HepG2 (cell line): ENCODE measurements around the gene JTB. TPM values are rescaled to one million over a fixed set of nuclear protein-coding genes. Genes with fewer than 3 reads are reported as not detected.
A peak's percentile ranks its signal among the peaks of the same experiment; 100 is the strongest.

ENCODE experiments used
- ELF3 ChIP-seq: IDR thresholded peaks from 2 replicates; pipeline ENCODE4 v1.6.1; 2016; ENCODE audit warnings: missing genetic modification reagents, missing compliant biosample characterization
- PRMT3 ChIP-seq: sonication (generic); formaldehyde crosslinking; IDR thresholded peaks from 2 replicates; pipeline ENCODE4 v1.8.1; 2022; ENCODE audit warnings: low read depth, mild to moderate bottlenecking, moderate library complexity, missing genetic modification reagents, borderline replicate concordance
- SRSF9 ChIP-seq: fragments of 200-400 bp; formaldehyde crosslinking; IDR thresholded peaks from 2 replicates; pipeline ENCODE4 v1.6.1; 2018; ENCODE audit warnings: borderline replicate concordance, mild to moderate bottlenecking, low read depth, low read length; ENCODE audit not compliant: insufficient read depth, poor library complexity, severe bottlenecking
- ZBTB1 ChIP-seq: sonication (generic); formaldehyde crosslinking; IDR thresholded peaks from 2 replicates; pipeline ENCODE4 v1.4.0; 2020; ENCODE audit warnings: missing genetic modification reagents, borderline replicate concordance
- ZBTB20 ChIP-seq: sonication (generic); formaldehyde crosslinking; IDR thresholded peaks from 2 replicates; pipeline ENCODE4 v1.8.1; 2023; ENCODE audit warnings: missing genetic modification reagents, low read depth, mild to moderate bottlenecking, borderline replicate concordance
- ZNF180 ChIP-seq: sonication (generic); formaldehyde crosslinking; IDR thresholded peaks from 2 replicates; pipeline ENCODE4 v1.4.0; 2020; ENCODE audit warnings: low read depth, missing genetic modification reagents, borderline replicate concordance
- ZNF329 ChIP-seq: sonication (generic); formaldehyde crosslinking; IDR thresholded peaks from 2 replicates; pipeline ENCODE4 v1.9.0; 2021; ENCODE audit warnings: low read depth, mild to moderate bottlenecking, missing genetic modification reagents
- ZNF549 ChIP-seq: sonication (generic); formaldehyde crosslinking; IDR thresholded peaks from 2 replicates; pipeline ENCODE4 v1.5.0; 2020; ENCODE audit warnings: missing genetic modification reagents
- ZNF556 ChIP-seq: sonication (generic); formaldehyde crosslinking; IDR thresholded peaks from 2 replicates; pipeline ENCODE4 v1.4.0; 2020; ENCODE audit warnings: mild to moderate bottlenecking, missing genetic modification reagents, borderline replicate concordance
- ZNF747 ChIP-seq: sonication (generic); formaldehyde crosslinking; IDR thresholded peaks from 2 replicates; pipeline ENCODE4 v1.8.1; 2023; ENCODE audit warnings: missing genetic modification reagents, mild to moderate bottlenecking, borderline replicate concordance
- ZNF776 ChIP-seq: sonication (generic); formaldehyde crosslinking; IDR thresholded peaks from 2 replicates; pipeline ENCODE4 v1.4.0; 2020; ENCODE audit warnings: mild to moderate bottlenecking, missing genetic modification reagents
- ZNF83 ChIP-seq: sonication (generic); formaldehyde crosslinking; IDR thresholded peaks from 2 replicates; pipeline ENCODE4 v1.4.0; 2020; ENCODE audit warnings: missing genetic modification reagents, mild to moderate bottlenecking, borderline replicate concordance
- polyA plus RNA-seq, 8 experiments: library from polyadenylated mRNA; depleted of rRNA in 3 of 8; stranded (reverse) in 7 of 8; unstranded in 1 of 8; fragments of >200 nt; fragmentation: Illumina TruSeq in 4 of 8; extraction: Trizol in 4 of 8; gene quantifications; 2 replicates each; pipeline versions ENCODE4 v1.2.1 to v1.2.3, GENCODE V29; 2011 to 2016; ENCODE audit warnings: low read depth in 4 of 8, missing spikeins in 1 of 8, mixed read lengths in 1 of 8; ENCODE audit not compliant: insufficient read depth in 1 of 8
- total RNA-seq, 5 experiments: library from RNA; depleted of rRNA; stranded (reverse); fragments of >200 nt; fragmentation: Illumina TruSeq; extraction: Trizol; gene quantifications; 2 replicates each; pipeline ENCODE4 v1.2.3, GENCODE V29; 2016; ENCODE audit warnings: low read depth in 1 of 5
- TF ChIP-seq, protein P1 (sequence below): sonication (generic); formaldehyde crosslinking; IDR thresholded peaks from 2 replicates; pipeline ENCODE4 v1.8.0; 2022; ENCODE audit warnings: mild to moderate bottlenecking, missing genetic modification reagents, borderline replicate concordance
- TF ChIP-seq, protein P2 (sequence below): sonication (generic); formaldehyde crosslinking; IDR thresholded peaks from 2 replicates; pipeline ENCODE4 v1.5.0; 2020; ENCODE audit warnings: missing genetic modification reagents
- TF ChIP-seq, protein P3 (sequence below): sonication (generic); formaldehyde crosslinking; IDR thresholded peaks from 2 replicates; pipeline ENCODE4 v1.5.0; 2020; ENCODE audit warnings: mild to moderate bottlenecking, missing genetic modification reagents, borderline replicate concordance
- TF ChIP-seq, protein P4 (sequence below), 2 experiments: fragments of 450-650 bp in 1 of 2; sonication (generic) in 1 of 2; formaldehyde crosslinking; IDR thresholded peaks; 2 replicates each; pipeline versions ENCODE4 v1.5.0 to v1.8.0; 2020 to 2022; ENCODE audit warnings: mild to moderate bottlenecking in 1 of 2, missing genetic modification reagents in 1 of 2
- TF ChIP-seq, protein P5 (sequence below): sonication (generic); formaldehyde crosslinking; IDR thresholded peaks from 2 replicates; pipeline ENCODE4 v1.4.0; 2020; ENCODE audit warnings: missing genetic modification reagents, mild to moderate bottlenecking, borderline replicate concordance

The JTB gene
- total and polyA plus RNA-seq, 2 of the 13 experiments (the other 11 are each of a cell fraction or from before 2014, with no cell fraction given): 96.7 to 99.2 TPM

DNA sequence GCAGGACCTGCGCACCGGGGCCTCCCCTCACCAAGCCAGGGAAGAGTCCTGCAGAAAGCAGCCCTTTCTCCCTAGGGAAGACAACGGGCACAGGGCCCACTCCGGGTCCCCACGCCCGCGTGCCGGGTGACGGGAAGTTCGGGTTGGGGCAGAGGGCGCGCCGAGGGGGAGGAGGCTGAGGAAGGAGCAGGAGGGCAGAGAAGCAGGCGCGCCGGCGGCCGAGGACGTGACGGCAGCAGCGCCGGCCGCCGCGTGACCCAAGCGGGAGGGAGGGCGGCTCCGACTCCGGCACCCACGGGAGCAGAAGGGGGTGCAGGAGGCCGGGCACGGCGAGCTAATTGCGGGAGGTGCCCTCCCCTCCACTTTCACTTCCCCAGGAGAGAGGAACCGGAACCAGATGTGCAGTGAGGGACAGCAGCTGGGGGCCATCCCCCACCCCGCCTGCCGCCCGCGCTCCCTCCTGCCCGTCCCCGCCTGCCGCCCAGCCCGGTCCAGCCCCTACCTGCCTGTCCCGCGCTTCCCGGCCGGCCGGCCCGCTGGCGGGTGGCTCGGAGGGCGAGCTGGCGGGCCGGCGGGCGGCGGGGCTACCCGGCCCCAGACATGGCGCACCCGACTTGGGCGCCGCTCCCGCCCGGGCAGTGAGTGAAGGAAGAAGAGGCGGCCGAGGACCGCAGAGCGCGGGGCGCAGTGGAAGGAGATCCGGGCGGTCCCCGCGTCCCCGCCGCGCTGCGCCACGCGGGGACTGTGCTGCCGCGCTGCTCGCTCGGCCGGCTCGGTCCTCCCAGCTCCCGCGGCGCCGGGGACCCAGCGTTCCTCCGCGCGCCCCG lies 31.5 kb downstream of the JTB start (continued):
- TF ChIP-seq ZBTB1 (no peak), ZBTB20 (CRISPR knock-in tag) (no peak), SRSF9 (no peak), ZNF329 (CRISPR knock-in tag) (no peak; the same call in 1 of the 2 replicates), ZNF747 (CRISPR knock-in tag) (no peak; the same call in 1 of the 2 replicates), ZNF549 (CRISPR knock-in tag) (no peak), ZNF776 (CRISPR knock-in tag) (no peak), PRMT3 (CRISPR knock-in tag) (0 out of 2 replicates have a peak, but pooled peaks have one; percentile 70), ELF3 (CRISPR knock-in tag) (no peak), ZNF556 (no peak), ZNF83 (no peak), ZNF180 (no peak)
- TF ChIP-seq, protein P1, sequence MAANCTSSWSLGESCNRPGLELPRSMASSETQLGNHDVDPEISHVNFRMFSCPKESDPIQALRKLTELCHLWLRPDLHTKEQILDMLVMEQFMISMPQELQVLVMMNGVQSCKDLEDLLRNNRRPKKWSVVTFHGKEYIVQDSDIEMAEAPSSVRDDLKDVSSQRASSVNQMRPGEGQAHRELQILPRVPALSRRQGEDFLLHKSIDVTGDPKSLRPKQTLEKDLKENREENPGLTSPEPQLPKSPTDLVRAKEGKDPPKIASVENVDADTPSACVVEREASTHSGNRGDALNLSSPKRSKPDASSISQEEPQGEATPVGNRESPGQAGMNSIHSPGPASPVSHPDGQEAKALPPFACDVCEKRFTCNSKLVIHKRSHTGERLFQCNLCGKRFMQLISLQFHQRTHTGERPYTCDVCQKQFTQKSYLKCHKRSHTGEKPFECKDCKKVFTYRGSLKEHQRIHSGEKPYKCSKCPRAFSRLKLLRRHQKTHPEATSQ (CRISPR knock-in tag): no peak
- TF ChIP-seq, protein P2, sequence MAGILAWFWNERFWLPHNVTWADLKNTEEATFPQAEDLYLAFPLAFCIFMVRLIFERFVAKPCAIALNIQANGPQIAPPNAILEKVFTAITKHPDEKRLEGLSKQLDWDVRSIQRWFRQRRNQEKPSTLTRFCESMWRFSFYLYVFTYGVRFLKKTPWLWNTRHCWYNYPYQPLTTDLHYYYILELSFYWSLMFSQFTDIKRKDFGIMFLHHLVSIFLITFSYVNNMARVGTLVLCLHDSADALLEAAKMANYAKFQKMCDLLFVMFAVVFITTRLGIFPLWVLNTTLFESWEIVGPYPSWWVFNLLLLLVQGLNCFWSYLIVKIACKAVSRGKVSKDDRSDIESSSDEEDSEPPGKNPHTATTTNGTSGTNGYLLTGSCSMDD (CRISPR knock-in tag): no peak
- TF ChIP-seq, protein P3, sequence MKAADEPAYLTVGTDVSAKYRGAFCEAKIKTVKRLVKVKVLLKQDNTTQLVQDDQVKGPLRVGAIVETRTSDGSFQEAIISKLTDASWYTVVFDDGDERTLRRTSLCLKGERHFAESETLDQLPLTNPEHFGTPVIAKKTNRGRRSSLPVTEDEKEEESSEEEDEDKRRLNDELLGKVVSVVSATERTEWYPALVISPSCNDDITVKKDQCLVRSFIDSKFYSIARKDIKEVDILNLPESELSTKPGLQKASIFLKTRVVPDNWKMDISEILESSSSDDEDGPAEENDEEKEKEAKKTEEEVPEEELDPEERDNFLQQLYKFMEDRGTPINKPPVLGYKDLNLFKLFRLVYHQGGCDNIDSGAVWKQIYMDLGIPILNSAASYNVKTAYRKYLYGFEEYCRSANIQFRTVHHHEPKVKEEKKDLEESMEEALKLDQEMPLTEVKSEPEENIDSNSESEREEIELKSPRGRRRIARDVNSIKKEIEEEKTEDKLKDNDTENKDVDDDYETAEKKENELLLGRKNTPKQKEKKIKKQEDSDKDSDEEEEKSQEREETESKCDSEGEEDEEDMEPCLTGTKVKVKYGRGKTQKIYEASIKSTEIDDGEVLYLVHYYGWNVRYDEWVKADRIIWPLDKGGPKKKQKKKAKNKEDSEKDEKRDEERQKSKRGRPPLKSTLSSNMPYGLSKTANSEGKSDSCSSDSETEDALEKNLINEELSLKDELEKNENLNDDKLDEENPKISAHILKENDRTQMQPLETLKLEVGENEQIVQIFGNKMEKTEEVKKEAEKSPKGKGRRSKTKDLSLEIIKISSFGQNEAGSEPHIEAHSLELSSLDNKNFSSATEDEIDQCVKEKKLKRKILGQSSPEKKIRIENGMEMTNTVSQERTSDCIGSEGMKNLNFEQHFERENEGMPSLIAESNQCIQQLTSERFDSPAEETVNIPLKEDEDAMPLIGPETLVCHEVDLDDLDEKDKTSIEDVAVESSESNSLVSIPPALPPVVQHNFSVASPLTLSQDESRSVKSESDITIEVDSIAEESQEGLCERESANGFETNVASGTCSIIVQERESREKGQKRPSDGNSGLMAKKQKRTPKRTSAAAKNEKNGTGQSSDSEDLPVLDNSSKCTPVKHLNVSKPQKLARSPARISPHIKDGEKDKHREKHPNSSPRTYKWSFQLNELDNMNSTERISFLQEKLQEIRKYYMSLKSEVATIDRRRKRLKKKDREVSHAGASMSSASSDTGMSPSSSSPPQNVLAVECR (CRISPR knock-in tag): peak; percentile 49
- TF ChIP-seq, protein P4, sequence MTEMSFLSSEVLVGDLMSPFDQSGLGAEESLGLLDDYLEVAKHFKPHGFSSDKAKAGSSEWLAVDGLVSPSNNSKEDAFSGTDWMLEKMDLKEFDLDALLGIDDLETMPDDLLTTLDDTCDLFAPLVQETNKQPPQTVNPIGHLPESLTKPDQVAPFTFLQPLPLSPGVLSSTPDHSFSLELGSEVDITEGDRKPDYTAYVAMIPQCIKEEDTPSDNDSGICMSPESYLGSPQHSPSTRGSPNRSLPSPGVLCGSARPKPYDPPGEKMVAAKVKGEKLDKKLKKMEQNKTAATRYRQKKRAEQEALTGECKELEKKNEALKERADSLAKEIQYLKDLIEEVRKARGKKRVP (CRISPR knock-in tag; IDR thresholded peaks at IDR 0.05): no peak
- TF ChIP-seq, protein P5, sequence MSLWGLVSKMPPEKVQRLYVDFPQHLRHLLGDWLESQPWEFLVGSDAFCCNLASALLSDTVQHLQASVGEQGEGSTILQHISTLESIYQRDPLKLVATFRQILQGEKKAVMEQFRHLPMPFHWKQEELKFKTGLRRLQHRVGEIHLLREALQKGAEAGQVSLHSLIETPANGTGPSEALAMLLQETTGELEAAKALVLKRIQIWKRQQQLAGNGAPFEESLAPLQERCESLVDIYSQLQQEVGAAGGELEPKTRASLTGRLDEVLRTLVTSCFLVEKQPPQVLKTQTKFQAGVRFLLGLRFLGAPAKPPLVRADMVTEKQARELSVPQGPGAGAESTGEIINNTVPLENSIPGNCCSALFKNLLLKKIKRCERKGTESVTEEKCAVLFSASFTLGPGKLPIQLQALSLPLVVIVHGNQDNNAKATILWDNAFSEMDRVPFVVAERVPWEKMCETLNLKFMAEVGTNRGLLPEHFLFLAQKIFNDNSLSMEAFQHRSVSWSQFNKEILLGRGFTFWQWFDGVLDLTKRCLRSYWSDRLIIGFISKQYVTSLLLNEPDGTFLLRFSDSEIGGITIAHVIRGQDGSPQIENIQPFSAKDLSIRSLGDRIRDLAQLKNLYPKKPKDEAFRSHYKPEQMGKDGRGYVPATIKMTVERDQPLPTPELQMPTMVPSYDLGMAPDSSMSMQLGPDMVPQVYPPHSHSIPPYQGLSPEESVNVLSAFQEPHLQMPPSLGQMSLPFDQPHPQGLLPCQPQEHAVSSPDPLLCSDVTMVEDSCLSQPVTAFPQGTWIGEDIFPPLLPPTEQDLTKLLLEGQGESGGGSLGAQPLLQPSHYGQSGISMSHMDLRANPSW (CRISPR knock-in tag): no peak
